T-helper 1 cell treated with Interleukin-12 subunit alpha and Interleukin-12 subunit beta and Interleukin-4 antibody, amounts not matched to agents 30 μg/mL and 1 μg/mL, for 36 hours (primary cell): Measurements from ENCODE around the gene FAM114A1.
A peak's percentile ranks its signal among the peaks of the same experiment; 100 is the strongest.

ENCODE experiments used
- H3K27ac Mint-ChIP-seq: one replicate; pipeline ENCODE4 v1.8.0; 2021; ENCODE audit warnings: mild to moderate bottlenecking, mixed read lengths
- H3K27me3 Mint-ChIP-seq: one replicate; pipeline ENCODE4 v1.8.0; 2021; ENCODE audit warnings: low read depth, mixed read lengths
- H3K36me3 Mint-ChIP-seq: one replicate; pipeline ENCODE4 v1.8.0; 2021; ENCODE audit warnings: low read depth, mixed read lengths
- H3K4me1 Mint-ChIP-seq: one replicate; pipeline ENCODE4 v1.8.0; 2021; ENCODE audit warnings: low read depth, mixed read lengths
- H3K4me3 Mint-ChIP-seq: one replicate; pipeline ENCODE4 v1.8.0; 2021; ENCODE audit warnings: mild to moderate bottlenecking, moderate library complexity, mixed read lengths
- H3K9me3 Mint-ChIP-seq: one replicate; pipeline ENCODE4 v1.8.0; 2021; ENCODE audit warnings: mixed read lengths

Gene FAM114A1

GRCh38 chr4:38842994-38843393 lies 24.6 kb upstream of the FAM114A1 start:
- no peaks in the 10 kb centered on the region for H3K27me3 Mint-ChIP-seq
- no peak overlapping the region for H3K4me3 Mint-ChIP-seq
- peaks cover 12% of the 10 kb centered on the region for H3K9me3 Mint-ChIP-seq
- H3K27ac Mint-ChIP-seq, result no peak overlapping the region
- H3K4me1 Mint-ChIP-seq, result peaks cover 8% of the 10 kb centered on the region
- H3K36me3 Mint-ChIP-seq, result peaks cover 33% of the 10 kb centered on the region

DNA sequence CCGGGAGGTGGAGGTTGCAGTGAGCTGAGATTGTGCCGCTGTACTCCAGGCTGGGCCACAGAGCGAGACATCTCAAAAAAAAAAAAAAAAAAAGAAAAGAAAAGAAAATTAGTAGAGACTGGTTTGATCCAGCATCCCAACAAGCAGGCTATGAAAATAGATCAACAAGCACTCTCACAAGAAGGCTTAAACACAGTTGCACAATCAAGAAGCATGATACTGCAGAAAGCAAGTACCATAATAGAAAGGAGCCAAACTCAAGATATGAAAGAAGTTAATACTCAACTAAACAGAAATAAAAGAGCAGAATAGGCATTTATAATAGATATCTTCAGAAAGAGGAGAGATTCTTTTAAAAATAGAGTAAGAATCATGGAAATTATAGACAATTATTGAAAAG lies 21.6 kb upstream of the FAM114A1 start:
- Mint-ChIP-seq H3K36me3 (peaks cover 51% of the 10 kb centered on the region), H3K9me3 (peaks cover 37% of the 10 kb centered on the region), H3K27me3 (no peaks in the 10 kb centered on the region), H3K4me1 (no peaks in the 10 kb centered on the region), H3K4me3 (no peak overlapping the region), H3K27ac (no peak overlapping the region)

DNA sequence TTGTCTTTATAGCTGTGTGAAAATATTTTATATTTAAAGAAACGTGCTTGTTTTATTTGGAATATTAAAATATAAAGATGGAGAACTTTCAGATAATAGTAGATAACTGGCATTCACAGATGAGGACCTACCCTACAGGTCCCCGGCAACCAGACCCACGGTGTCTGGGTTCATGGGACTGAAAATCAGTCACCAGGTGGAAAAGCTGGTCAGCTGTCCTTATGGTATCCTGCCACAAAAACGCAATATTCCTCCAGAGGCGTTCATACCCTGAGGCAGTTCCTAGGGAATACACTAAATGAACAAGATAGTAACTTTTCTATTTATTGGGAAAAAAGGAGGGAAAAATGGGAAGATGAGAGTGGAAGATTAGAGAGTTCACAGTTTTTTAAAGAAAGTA lies 12.1 kb upstream of the FAM114A1 start:
- no peaks in the 10 kb centered on the region for H3K27me3 Mint-ChIP-seq
- H3K36me3 Mint-ChIP-seq, result peaks cover 7% of the 10 kb centered on the region
- peak overlapping the region; percentile 90 for H3K27ac Mint-ChIP-seq
- H3K4me1 Mint-ChIP-seq, result peaks cover 31% of the 10 kb centered on the region
- H3K9me3 Mint-ChIP-seq, result peaks cover 15% of the 10 kb centered on the region
- H3K4me3 Mint-ChIP-seq, result peak overlapping the region; percentile 73

GRCh38 chr4:38856046-38856445 lies 11.6 kb upstream of the FAM114A1 start:
- Mint-ChIP-seq H3K27ac (peak overlapping the region; percentile 90), H3K27me3 (no peaks in the 10 kb centered on the region), H3K4me3 (peak overlapping the region; percentile 73), H3K4me1 (peaks cover 36% of the 10 kb centered on the region), H3K36me3 (peaks cover 5% of the 10 kb centered on the region), H3K9me3 (peaks cover 12% of the 10 kb centered on the region)

GRCh38 chr4:38856524-38857337 lies 10.9 kb upstream of the FAM114A1 start, which contains the start of gene TLR6:
TSS of gene TLR6 (minus strand) at chr4:38856817. CDS start at chr4:38829473, 27,344 bp downstream.
- peaks cover 5% of the 10 kb centered on the region for H3K9me3 Mint-ChIP-seq
- H3K36me3 Mint-ChIP-seq, result no peaks in the 10 kb centered on the region
- peaks cover 43% of the 10 kb centered on the region for H3K4me1 Mint-ChIP-seq
- H3K27me3 Mint-ChIP-seq, result no peaks in the 10 kb centered on the region
- peak within 1 kb of the TSS; percentile 90 for H3K27ac Mint-ChIP-seq
- peak within 1 kb of the TSS; percentile 73 for H3K4me3 Mint-ChIP-seq

DNA sequence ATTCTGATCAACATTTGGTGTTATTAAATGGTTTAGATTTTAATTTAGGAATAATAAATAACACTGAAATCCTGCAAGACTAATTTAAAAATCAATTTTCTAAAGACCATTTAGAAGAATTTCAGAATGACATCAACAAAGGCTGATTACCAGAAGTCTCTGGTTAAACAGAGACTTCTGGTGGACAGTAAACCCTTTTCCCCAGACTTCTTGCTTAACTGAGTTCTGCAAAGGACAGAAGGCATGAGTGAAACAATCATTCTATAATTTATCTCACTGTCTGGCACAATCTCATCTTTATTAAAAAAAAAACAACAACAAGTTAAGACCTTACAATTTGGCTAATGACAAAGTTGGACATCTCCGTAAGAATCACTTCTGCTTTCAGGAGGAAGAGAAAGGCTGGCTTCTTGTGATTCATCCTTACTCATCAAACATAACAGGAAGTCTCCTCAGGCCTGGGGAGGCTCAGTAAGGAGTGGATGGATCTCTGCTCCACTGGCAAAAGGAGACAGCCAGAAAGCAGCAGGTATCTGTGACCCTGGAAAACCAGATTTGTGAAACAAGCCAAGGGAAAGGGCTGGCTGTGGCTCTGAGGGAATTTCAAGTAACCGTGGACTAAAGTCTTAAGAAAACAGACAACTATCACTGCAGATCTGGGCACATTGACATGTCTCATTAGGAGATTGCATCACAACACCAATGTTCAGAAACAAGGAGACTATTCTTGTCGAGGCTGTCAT lies 10.1 kb upstream of the FAM114A1 start:
- peaks cover 45% of the 10 kb centered on the region for H3K4me1 Mint-ChIP-seq
- H3K27me3 Mint-ChIP-seq, result no peaks in the 10 kb centered on the region

GRCh38 chr4:38858097-38858420 lies 9.5 kb upstream of the FAM114A1 start:
- peak overlapping the region; percentile 66 for H3K4me3 Mint-ChIP-seq
- H3K27ac Mint-ChIP-seq, result peak overlapping the region; percentile 90
- H3K36me3 Mint-ChIP-seq, result no peaks in the 10 kb centered on the region
- peaks cover 2% of the 10 kb centered on the region for H3K9me3 Mint-ChIP-seq
- H3K27me3 Mint-ChIP-seq, result peaks cover 3% of the 10 kb centered on the region
- H3K4me1 Mint-ChIP-seq, result peaks cover 47% of the 10 kb centered on the region

More for the DNA sequence above, 10.1 kb upstream of the FAM114A1 start:
- Mint-ChIP-seq H3K4me3 (peak overlapping the region; percentile 66), H3K27ac (peak overlapping the region; percentile 90), H3K36me3 (no peaks in the 10 kb centered on the region), H3K9me3 (peaks cover 4% of the 10 kb centered on the region)

GRCh38 chr4:38859501-38859900 lies 8.1 kb upstream of the FAM114A1 start:
- Mint-ChIP-seq H3K9me3 (no peaks in the 10 kb centered on the region), H3K4me1 (peaks cover 47% of the 10 kb centered on the region), H3K4me3 (no peak overlapping the region), H3K36me3 (no peaks in the 10 kb centered on the region), H3K27ac (no peak overlapping the region), H3K27me3 (peaks cover 12% of the 10 kb centered on the region)

DNA sequence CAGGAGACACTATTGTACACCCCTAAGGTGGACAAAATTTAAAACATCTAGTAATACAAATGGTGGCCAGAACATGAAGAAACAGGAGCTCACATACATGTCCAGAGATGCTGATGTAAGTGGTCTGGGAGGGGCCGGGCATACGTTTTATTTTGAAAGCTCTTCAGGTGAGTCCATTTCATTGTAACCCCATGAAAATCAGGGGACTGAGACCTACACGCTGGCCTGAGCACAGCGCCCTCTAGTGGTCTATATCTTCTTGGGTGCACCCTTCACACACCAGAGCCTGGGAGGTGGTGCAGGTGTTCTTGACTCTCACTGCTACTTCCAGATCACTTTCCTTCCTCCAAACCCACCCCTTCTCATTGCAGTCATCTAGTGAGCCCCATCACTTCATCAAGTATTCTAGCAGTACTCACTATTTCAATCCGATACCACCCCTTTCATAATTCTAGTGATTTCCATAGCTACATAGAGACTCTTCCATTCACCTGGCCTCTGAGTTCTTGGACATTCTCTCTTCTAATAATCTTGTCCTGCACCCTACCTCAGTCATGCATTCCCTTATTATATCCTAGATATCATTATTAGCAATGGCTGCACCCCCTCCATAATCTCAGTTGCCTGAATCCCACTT lies 6.7 kb upstream of the FAM114A1 start:
- H3K4me3 Mint-ChIP-seq, result no peak overlapping the region
- H3K9me3 Mint-ChIP-seq, result no peaks in the 10 kb centered on the region
- peaks cover 43% of the 10 kb centered on the region for H3K4me1 Mint-ChIP-seq
- no peak overlapping the region for H3K27ac Mint-ChIP-seq
- H3K27me3 Mint-ChIP-seq, result peaks cover 12% of the 10 kb centered on the region
- H3K36me3 Mint-ChIP-seq, result no peaks in the 10 kb centered on the region

- Mint-ChIP-seq H3K4me3 (no peak overlapping the region), H3K4me1 (peaks cover 37% of the 10 kb centered on the region), H3K27me3 (peaks cover 15% of the 10 kb centered on the region), H3K36me3 (no peaks in the 10 kb centered on the region), H3K9me3 (no peaks in the 10 kb centered on the region), H3K27ac (no peak overlapping the region)
Observed at GRCh38 chr4:38861791-38862190, 5.8 kb upstream of the FAM114A1 start.

- H3K27ac Mint-ChIP-seq, result no peak overlapping the region
- H3K4me3 Mint-ChIP-seq, result no peak overlapping the region
Observed at GRCh38 chr4:38865445-38865844, 2.2 kb upstream of the FAM114A1 start.

GRCh38 chr4:38866973-38867477 lies 581 bp upstream of the FAM114A1 start:
- Mint-ChIP-seq H3K27me3 (peaks cover 37% of the 10 kb centered on the region), H3K4me3 (peak overlapping the region; percentile 79), H3K9me3 (no peaks in the 10 kb centered on the region), H3K4me1 (peaks cover 15% of the 10 kb centered on the region), H3K36me3 (no peaks in the 10 kb centered on the region), H3K27ac (peak overlapping the region; percentile 59)

More at GRCh38 chr4:38865445-38865844, 2.2 kb upstream of the FAM114A1 start:
- Mint-ChIP-seq H3K9me3 (no peaks in the 10 kb centered on the region), H3K4me1 (peaks cover 29% of the 10 kb centered on the region), H3K27me3 (peaks cover 37% of the 10 kb centered on the region), H3K36me3 (no peaks in the 10 kb centered on the region)

- Mint-ChIP-seq H3K36me3 (no peaks in the 10 kb centered on the region), H3K27me3 (peaks cover 33% of the 10 kb centered on the region), H3K27ac (no peak overlapping the region), H3K4me1 (peaks cover 13% of the 10 kb centered on the region), H3K4me3 (peak overlapping the region; percentile 81), H3K9me3 (no peaks in the 10 kb centered on the region)
Observed at GRCh38 chr4:38868059-38868960, 704 bp downstream of the FAM114A1 start.

DNA sequence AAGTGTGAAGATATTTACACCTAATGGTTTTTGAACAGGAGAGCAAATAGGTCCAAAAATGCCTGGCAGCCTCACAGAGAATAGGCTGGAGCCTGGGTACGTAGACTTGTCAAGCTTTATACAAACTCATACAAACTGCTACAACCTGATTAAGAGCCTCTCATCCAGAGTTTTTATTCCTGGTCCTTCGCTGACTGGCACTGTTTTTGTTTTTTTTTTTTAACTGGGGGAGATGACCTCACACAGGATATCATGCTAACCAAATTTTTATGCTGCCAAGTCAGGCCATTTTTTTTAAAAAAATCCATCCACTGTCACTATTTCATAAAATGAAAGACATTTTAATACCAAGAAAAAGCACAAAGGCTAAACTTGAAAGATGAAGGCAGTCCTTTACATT lies 1.9 kb downstream of the FAM114A1 start:
- Mint-ChIP-seq H3K9me3 (no peaks in the 10 kb centered on the region), H3K36me3 (no peaks in the 10 kb centered on the region), H3K27ac (no peak overlapping the region), H3K4me3 (peak overlapping the region; percentile 16), H3K27me3 (peaks cover 34% of the 10 kb centered on the region), H3K4me1 (peaks cover 13% of the 10 kb centered on the region)
